NCI-H748 (cell line): ENCODE measurements around the gene FLT4.
"Not testable (repeated sequence)": the region's sequence is repeated elsewhere in the genome, so short reads cannot be mapped to it uniquely, and the experiment has no call there.

ENCODE experiments used
- DNase-seq: peaks from one replicate; lab custom pipeline; 2025; ENCODE audit not compliant: unreplicated experiment; lab: John Stamatoyannopoulos, UW

FLT4 gene

DNA sequence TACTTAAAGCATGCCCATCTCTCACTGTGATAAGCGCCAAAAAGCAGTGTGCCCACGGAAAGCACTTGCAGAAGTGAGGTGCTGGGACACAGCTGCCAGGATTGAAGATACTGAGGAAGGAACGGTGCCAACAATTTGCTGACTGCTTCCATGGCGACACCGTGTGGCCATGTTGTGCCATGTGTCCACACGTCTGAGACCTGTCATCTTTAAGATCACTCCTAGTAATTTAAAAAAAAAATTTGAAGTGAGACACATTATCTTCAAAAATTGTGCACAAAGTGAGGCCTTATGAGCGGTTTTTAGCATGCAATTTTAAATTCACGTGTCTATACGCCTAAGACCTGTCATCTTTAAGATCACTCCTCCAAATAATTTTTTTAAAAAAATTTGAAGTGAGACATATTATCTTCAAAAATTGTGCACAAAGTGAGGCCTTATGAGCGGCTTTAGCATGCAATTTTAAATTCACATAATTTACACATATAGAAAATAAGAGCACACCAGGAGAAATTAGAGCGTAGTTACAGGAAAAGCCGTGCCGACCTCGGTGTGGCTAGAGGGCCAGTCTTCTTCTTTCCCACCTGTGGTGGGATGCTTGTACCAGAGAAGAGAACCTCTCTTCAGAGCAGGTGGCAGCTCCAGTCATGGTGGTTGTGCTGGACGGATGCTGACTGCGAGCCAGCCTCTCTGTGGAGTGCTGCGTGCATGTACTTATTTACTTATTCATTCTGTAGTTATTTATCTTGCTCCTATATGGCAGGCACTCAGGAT is 21.4 kb upstream of the FLT4 start:
- peak; percentile 82 for DNase-seq

DNA sequence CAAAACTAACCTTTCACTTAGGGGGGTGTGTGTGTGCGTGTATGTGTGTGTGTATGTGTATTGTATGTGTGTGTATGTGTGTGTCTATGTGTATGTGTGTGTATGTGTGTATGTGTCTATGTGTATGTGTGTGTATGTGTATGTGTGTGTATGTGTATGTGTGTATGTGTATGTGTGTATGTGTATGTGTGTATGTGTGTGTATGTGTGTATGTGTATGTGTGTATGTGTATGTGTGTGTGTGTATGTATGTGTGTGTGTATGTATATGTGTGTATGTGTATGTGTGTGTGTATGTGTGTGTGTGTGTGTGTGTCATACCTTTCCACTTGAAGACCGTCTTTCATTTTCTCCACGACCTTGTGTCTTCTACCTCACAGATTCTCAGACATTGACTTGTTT is 20.8 kb upstream of the FLT4 start:
- no peak for DNase-seq

DNA sequence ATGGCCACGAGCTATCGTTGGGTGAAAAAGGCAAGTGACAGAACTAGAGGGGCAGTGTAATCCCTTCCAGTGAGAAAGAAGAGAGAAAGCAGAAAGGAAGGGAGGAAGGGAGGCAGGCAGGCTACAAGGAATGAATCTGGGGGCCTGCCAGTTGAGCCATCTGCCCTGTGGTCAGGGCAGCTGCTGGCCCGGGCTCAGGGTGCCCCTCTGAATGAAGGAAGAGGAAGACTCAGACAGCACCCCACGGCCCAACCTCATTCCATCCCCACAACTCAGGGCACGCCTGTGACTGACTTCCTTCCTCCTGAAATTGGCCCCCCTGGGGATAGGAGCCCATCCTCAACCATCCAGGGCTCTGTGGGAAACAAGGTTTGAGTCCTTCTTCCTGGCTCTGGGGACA is 20.3 kb upstream of the FLT4 start:
- peak; percentile 54 for DNase-seq

DNA sequence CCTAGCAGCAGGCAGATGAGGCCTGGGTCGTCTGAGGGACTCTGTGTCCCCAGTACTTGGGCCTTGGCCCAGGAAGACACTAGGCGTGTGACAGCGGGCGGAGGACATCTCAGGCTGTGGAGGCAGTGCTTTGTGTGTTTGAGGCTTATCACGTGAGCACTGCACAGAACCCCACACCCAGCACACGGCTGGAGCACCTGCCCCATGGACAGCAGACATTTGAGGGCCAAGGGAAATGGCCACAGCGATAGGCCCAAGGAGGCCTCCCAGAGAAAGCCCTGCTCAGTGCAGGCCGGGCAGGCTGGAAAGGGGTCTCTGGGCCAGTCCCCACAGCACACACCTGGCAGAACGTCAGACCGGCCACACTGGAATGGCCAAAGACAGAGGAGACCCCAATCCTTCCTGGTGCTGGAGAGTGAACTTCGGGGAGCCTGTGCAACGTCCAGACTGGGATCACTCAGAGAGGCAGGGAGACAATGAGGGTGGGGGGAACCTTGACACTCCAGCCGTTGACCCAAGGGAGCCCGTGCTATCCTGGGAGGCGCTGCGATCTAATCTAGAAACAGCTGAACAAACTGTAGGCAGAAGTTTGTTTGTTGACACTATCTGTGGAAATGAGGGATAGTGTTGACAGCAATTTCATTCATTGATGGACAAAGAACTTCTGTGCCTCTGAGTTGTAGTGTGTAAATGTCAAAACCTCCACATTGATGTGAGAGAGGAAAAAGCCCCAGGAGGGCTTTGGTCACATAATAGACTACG is 19.6 kb upstream of the FLT4 start:
- peak; percentile 93 for DNase-seq

DNA sequence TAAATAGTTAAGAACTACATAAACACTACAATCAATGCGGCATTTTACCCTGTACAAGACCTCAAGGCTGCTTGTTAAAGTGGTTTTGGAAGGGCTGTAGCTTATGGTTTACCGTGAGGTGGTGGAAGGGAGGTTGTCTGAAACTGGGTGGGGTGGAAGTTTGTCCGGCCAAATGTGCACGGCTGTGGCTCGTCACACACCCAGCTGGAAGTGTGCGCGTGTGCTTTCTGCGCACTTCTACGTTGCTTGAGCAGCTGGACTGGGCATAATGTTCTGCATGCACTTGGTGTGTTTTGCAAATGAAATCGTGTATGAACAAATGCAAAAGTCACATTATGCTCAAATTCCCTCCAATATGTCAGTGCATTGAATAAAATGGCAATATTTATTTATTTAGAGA is 17.4 kb upstream of the FLT4 start:
- DNase-seq = no peak

DNA sequence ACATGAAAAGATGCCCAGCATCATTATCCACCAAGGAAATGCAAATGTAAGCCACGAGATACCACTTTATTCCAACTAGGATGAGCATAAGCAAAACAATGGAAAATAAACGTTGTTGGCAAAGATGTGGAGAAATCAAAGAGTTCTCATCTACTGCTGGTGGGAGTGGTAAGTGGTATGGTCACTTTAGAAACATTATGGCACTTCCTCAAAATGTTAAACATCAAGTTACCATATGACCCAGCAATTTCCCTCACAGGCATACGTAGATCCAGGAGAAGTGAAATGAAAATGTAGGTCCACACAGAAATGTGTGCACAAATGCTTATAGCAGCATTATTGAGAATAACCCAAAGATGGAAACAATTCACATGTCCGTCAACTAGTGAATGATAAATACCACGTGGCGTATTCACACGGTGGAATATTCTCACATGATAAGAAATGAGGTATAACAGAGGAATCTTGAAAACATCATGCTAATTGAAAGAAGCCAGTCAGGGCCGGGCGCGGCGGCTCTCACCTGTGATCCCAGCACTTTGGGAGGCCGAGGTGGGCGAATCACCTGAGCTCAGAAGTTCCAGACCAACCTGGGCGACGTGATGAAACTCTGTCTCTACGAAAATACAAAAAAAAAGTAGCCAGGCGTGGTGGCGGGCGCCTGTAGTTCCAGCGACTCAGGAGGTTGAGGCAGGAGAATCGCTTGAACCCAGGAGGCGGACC is 16.4 kb upstream of the FLT4 start:
- DNase-seq = no peak

DNA sequence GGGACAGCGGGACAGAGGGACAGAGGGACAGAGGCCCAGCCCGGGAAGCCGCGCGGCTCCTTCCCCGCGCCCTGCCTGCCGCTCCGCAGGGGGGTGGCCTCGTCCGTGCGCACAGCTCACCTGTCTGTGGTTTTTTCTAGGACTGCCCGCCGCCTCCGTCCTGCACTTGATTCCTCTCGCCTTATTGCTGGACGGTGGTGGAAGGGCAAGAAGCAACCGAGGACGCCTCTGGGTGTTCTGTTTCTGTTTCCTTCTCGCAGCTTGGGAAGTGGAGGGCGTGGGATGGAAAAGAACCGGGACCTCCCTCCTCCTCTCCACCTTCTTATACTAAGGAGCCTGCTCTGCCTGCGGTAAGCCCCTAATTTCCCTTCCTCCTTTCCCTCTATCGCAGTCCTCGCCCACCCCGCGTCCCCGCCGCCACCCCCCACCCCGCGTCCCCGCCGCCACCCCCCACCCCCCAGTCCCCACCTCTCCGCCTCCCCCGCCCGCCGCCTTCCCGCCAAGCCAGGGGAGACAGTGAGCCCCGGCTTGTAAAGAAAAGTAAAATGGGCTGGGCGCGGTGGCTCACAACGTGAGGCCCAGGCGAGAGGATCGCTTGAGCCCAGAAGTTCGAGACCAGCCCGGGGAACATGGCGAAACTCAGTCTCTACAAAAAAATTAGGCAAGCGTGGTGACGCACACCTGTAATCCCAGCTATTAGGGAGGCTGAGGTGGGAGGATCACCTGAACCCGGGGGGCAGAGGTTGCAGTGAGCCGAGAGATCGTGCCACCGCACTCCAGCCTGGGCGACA is 9.6 kb upstream of the FLT4 start:
- no peak for DNase-seq

DNA sequence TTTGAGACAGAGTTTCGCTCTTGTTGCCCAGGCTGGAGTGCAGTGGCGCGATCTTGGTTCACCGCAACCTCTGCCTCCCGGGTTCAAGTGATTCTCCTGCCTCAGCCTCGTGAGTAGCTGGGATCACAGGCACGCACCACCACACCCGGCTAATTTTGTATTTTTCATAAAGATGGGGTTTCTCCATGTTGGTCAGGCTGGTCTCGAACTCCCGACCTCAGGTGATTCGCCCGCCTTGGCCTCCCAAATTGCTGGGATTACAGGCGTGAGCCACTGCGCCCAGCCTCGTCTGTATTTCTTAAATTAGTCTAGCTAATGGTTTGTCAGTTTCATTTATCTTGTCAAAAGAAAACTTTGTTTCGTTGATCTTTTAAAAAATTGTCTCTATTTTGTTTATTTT is 5.8 kb upstream of the FLT4 start:
- DNase-seq = not testable (repeated sequence)

DNA sequence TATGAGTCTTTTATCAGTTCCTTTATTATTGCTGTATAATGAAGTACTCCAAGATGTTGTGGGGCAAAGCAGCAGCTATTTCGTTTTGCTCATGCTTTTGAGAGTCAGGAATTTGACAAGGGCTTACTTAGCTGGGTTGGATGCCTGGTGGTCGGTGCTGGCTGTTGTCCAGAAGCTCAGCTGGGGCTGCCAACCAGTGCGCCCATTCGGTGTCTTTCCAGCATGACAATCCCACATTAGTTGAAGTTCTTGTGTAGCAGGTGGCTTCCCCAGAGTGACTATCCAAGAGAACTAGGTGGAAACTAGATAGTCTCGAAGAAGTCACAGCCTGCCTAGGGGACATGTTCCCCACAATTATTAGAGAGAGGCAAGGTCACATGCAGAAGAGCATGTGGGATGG is 3.4 kb upstream of the FLT4 start:
- DNase-seq = no peak

DNA sequence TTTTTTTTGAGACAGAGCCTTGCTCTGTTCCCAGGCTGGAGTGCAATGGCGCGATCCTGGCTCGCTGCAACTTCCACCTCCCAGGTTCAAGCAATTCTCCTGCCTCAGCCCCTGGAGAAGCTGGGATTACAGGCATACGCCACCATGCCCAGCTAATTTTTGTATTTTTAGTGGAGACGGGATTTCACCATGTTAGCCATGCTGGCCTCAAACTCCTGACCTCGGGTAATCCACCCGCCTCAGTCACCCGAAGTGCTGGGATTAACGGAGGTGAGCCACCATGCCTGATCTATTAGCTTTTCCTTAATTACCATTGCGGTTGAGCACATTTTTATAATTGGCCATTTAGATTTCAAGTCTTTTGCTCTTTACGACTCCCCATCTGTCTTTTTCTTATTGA is 2.9 kb upstream of the FLT4 start:
- no peak for DNase-seq

DNA sequence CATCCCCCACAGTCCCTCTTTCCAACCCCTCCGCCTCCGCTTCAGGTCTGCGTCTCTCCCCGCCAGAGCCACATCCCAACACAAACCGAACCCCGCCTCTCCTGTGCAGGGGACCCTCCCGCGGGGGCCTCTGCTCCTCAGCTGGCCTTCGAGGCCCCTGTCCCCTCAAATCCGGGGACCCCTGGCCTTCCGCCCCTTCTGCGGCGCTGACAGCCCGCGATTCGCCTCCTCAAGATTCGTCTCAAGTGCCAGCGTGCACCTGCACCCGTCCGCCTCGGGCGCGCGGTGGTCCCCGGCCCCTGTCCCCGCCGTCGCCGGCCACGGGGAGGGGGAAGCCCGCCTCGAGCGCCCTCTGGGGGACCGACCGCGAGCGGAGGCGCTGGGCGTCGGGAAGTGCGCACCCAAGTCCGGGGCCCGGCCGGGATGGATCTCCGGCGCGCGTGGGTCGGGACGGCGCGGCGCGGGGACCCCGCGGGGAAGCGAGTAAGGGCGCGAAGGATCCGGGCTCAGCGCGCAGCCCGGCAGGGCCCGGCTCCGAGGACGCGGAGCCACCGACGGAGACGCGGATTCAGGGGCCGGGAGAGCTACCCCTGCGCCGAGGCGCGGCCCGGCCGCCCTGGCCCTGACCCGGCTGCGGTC is 623 bp downstream of the FLT4 start:
- DNase-seq = peak; percentile 61

DNA sequence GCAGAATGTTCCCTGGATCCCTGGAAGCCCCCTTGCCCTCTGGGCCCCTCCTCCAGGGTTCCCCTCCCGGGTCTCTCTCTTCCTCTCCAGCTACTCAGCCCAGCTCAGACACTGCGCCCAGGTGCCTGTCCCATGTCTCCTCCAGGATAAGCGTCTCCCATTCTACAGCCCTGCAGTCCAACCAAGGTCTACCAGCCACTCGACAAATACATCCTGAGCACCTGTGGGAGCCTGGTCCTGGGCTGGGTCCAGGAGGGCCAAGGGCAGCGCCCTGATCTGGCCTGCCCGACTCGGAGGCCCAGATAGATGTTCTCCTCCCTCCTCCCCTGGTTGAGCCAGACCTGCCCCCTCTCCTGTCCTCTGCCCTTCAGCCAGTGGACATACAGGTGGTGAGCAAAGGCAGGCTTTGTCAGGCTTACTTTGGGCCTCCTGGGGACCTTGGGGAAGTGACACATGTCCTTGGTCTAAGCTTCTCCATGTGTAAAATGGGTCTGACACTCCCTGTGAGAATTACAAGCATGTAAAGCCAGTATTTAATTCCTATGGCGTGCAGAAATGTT is 1.4 kb downstream of the FLT4 start:
- DNase-seq = no peak

DNA sequence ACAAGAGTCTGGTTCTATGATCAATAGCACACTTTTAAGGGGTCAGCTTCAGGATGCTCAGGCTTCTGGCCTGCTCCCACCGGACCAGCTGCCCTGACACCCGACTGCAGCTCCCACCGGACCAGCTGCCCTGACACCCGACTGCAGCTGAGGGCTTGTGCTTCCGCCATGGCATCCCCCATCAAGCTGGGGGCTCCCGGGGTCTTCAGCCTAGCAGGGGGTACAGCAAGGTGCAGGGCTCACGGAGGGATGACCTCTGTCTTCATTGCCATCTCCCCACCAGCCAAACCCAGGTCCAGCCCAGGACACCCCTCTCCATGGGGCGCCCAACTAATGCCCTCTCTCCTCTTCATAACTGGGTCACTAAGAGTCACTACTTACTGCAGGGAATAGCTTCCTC is 1.9 kb downstream of the FLT4 start:
- DNase-seq = no peak

DNA sequence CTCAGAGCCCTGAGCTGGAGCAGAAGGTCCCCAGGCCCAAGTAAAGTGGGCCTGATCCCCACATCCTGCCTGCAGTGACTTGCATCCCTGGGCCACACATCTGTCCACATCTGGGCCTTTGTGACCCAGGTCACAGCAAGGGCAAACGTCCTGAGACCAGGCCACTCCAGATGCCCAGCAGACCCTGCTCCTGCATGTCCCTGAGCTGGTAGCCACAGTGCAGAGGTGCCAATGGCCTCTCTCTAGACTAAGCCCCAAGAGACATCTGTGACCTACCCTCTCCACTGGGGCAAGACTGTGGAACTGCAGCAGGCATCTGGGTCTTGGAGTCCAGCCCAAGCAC is 2.5 kb downstream of the FLT4 start:
- no peak for DNase-seq

DNA sequence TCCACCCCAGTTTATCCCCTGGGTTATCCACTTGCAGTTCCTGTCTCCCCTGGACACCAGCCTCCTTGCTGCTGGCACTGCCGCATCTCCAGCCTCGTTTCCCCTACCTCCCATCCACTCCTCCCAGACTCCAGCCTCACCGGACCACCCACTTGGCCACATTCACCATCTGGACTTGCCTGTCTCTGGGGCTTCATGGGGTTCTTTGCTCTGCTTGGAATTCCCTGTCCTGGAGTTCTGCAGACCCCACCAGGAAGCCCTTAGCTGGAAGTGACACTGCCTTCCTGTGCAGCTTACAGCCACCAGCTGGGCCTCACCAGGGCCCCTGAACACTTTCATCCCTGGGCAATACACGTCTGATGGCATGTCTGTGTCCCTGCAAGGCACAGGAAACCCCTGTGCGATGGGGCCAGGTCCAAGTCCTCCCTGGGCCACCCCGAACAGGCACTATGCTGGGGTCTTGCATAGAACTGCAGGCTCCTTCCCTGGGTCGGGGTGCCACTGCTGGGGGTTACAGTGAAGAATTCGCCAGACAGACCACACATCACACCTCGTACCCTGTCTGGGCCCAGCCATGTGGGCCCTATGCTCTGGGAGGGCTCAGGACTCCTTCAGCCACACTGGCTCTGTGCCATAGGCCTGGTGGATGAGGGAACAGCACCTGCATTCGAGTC is 3.0 kb downstream of the FLT4 start:
- DNase-seq = no peak

DNA sequence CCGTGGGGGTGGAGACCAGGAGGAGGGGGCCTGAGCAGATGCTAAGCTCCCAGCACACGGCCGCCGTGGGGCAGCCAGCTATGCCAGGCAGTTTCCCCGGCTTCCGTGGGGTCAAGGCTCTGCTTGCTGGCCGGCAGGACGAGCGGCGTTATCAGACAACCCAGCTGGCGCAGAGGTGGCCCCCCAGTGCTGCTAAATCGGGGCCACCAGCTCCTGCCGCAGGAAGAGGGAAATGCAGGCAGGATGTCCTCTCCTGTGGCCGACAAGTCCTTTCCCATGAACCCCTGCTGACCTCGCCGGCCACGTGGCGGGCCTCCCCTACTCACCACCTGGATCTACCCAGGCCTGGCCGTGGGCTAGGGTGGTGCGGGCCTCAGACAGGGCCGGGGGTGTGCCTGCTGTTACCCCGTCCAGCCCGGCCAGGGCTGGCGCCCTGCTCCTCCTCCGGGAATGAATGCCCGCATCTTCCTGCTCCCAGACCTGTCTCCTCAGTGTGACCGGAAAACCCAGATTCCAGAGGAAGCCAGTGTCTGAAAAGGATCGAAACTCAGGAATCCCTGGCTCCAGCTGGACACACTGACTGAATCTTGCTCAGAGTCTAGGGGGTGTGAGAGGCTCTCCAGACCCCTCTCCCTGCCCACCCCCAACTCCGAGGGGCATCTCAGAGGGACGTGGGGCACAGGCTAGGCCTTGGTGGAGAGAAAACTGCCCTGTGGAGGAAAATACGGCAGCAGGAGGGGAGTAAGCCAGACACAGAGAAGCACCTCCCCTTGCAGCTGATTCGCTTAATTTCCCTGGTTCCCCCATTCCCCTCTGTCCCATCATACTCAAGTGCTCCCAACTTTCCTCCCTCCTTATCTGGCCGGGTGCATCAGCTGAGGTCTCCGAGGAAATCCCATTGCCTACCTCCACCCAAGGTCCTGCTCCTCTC is 3.9 kb downstream of the FLT4 start:
- no peak for DNase-seq

DNA sequence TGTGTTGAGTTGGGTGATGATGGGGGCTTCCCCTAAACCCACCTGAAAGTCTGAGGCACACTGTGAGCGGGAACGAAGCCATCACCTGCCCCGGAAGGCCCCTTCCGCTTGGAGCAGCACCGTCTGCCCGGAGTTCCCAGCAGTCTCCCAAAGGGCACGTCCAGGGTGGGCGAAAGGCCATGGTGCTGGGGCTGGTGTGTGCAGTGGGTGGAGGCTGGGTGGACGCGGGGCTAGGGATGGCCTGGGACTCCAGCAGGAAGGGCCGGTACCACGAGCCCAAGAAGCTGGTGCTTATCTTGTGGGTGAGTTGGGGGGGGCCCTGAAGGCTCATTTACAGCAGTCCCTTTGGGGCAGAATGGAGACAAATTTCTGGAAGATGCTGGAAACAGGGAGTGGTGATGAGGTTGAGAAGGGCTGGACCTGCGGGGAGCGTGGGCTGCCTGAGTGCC is 4.6 kb downstream of the FLT4 start:
- DNase-seq = no peak

DNA sequence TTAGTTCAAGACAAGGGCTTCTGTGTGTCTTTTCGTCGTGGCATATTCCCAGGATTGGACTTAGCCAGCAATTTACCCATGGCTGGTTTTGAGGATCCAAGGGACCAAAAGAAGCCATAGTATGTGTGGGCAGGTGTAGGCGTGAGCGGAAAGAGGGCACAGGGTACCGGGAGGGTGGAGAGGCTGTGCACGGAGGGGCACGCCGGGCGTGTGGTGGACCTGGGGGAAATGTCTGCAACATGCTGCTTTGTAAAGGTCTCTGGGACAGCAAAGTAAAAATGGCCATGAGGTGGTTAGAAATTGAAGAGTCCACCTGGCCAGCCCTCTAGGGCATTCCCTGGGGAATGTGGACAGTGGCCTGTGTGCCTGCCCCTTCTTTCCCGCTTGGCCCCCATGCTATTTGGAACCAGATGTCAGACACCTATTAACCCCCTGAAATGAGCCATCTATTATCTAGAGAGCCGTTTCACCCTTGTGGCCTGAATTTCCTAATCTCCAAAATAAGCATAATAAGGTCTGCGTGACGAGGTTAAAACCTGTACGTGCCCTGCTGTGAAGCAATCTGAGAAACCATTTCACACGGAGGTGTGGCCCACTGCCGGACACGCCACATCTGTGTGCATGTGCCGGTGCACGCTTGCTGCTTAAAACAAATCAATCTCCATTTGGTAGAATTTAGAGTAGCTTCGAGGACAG is 5.1 kb downstream of the FLT4 start:
- DNase-seq = no peak
